LoVo (cell line): ENCODE measurements around the gene CCL20.

Experiments
- DNase-seq: peaks from one replicate; pipeline ENCODE4 v3.0.0-alpha.2; 2016; ENCODE audit warnings: low spot score

CCL20 gene

DNA sequence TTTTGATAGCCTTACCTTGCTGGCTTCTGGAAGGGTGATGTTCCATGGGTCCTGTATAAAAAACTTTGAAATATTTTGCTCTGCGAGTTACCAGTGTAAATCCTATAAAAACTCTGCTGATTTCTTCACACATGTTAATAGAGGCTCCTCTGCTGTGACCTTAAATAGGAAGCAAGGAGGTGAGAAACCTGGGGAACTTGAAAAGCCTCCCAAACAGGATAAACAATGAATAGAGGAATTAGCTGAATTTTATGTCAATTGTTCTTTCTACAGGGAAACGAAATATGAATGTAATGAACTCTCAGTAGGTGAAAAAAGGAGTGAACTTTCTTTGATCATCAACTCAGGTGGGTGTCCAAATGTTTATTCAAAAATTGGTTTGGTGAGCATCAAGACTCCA, 10.8 kb upstream of the CCL20 start:
- DNase-seq, result no peak

DNA sequence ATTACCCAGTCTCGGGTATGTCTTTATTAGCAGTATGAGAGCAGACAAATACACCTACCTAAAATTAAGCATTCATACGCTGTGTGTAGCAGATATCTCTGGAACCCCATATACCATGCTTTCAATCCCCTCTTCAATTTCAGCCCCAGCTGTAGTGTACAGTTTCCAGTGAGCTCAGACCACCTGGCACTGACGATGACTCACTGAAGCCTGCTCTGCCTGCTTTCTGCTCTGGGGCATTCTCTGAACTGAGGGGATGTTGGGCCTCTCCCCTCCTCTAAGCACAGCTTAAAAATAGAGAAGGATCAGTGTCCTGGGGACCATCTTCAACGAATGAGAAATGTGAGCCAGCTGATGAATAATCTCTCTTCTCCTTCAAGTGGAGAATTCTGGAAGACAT, 8.7 kb upstream of the CCL20 start:
- no peak for DNase-seq

DNA sequence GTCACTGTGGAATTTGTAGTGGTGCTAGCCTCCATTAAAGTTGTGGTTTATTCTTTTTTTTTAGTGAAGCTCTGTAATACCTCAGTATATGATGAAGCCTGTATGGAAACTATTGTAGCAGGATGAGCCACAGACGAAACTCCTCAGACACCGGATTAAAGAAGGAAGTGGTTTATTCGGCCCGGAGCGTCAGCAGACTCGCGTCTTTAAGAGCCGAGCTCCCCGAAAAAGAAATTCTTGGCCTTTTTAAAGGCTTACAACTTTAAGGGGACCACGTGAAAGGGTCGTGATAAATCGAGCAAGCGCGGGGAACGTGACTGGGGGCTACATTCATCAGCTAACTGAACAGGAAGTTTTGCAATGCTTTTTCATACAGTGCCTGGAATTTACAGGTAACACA, 8.1 kb upstream of the CCL20 start:
- DNase-seq, result no peak

DNA sequence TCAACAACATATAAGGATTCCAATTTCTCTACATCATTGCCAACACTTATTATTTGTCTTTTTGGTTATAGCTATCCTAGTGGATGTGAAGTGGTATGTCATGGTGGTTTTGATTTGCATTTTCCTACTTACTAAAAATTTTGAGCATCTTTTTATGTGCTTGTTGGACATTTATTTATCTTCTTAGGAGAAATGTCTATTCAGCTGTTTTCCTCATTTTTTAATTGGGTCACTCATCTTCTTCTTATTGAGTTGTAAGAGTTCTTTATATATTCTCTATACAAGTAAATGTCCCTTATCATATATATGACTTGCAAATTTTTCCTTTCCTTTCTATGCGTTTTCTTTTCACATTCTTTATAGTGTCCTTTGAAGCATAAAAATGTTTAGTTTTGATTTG, 4.7 kb upstream of the CCL20 start:
- no peak for DNase-seq

DNA sequence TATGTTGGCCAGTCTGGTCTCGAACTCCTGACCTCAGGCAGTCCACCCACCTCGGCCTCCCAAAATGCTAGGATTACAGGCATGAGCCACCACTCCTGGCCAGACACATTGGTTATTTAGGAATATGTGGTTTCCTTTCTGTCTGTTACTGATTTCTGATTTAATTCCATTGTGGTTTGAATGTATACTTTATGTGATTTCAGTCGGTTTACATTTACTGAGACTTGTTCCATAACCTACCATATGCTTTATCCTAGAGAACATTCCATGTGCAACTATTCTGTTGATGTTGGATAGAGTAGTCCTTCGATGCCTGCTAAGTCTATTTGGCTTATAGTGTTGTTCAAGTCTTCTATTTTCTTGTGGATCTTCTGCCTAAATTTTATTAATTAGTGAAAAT, 1.6 kb upstream of the CCL20 start:
- no peak for DNase-seq

DNA sequence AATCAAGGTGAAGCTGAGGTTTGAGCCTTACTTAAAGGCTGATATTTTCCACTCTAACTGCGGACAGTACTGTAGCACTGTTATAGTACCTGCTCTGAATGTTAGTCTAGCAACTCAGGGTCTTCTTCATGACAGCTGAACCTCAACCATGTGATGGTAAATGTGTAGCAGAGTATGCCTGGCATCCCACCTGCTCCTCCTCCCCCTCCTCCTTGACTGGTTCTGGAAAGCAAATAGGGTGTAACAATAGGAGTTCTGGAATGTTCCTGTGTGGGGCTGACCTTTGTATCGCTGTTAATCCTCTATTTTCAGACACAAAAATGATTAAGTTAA, 447 bp upstream of the CCL20 start:
- DNase-seq, result no peak

DNA sequence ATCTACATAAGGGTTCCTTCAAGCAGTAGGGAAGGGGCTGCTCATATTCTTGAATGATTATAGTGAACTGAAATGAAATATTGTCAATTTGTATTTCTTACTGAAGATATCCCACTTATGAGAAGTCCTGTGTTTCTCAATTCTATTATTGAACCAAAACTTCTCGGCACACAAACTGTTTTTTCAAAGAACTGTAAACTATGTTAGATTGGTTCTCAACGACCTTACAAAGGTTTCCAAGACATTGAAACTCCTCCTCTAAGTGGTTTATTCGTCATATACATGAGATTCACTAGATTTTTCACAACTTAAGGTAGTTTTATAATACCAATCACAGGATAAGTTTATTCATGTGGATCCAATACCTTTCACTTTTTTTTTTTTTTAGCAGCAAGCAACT, 1.4 kb downstream of the CCL20 start:
- no peak for DNase-seq

DNA sequence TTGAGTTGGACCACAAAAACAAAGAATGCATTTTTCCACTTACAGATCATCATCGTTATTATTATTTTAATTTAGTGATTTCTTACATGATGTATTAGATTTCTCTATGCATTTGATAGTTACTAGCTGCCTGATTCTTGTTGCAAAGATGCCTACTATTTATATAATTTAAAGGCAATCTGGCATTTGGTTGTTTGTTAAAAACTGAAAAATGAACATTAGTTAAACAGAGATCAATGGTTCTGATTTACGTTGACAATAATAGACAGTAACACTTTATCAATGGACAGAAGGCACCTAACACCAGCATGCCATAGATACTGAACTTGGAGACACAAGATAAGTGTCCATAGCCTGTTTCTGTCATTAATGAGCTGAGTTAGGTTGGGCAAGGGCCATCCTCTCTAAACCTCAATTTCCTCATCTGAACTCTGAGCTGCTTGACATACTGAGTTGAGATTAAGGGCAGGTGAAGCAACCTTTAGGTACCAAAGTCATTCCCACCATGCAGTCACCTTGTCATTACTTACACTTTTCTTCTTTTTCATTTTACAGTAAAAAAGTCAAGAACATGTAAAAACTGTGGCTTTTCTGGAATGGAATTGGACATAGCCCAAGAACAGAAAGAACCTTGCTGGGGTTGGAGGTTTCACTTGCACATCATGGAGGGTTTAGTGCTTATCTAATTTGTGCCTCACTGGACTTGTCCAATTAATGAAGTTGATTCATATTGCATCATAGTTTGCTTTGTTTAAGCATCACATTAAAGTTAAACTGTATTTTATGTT, 3.1 kb downstream of the CCL20 start:
- no peak for DNase-seq

DNA sequence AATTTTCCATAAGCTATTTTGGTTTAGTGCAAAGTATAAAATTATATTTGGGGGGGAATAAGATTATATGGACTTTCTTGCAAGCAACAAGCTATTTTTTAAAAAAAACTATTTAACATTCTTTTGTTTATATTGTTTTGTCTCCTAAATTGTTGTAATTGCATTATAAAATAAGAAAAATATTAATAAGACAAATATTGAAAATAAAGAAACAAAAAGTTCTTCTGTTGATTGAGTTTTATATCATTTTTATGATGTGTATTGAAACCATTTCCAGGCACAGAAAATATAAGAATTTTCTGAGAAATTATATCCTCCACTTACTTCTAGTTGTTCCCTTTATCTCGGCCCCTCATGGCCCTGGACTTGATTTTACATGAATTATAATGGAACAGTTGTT, 3.7 kb downstream of the CCL20 start:
- DNase-seq, result no peak

DNA sequence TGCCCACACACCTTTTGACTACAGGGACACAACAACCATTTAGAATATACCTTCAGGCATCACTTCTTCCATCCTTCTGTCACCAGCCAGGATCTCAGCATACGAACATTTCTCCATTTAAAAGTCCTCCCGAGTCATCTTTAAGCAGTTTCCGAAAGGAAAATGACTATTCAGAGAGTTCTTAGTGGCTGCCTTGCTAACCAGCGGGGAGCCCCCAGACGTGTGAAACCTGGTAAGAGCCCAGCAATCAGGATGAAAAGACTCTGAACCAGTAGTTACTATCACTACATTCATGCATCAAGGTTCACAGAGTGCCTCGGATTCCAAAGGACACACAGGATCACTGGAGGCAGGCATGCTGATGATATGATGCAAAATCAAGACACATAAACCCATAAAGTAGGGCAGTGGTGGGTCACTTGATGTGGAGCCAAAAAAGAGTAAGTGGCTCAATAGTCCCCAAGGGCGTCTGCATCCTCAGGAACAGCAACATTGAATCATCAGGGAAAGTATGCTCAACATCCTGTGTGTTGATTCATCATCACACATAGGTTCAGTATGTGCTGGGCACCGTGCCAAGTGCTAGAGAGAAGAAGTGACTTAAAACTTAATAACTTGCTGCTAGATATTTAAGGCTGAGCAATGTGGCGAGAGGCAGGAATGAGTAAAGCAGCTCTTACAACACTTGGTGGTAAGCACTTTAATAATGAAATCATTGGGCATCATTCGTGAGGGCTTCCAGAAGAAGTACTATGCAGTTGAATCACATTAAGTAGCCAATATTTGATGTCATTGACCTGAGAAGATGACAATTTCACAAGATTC, 4.4 kb downstream of the CCL20 start:
- DNase-seq, result peak; percentile 98

DNA sequence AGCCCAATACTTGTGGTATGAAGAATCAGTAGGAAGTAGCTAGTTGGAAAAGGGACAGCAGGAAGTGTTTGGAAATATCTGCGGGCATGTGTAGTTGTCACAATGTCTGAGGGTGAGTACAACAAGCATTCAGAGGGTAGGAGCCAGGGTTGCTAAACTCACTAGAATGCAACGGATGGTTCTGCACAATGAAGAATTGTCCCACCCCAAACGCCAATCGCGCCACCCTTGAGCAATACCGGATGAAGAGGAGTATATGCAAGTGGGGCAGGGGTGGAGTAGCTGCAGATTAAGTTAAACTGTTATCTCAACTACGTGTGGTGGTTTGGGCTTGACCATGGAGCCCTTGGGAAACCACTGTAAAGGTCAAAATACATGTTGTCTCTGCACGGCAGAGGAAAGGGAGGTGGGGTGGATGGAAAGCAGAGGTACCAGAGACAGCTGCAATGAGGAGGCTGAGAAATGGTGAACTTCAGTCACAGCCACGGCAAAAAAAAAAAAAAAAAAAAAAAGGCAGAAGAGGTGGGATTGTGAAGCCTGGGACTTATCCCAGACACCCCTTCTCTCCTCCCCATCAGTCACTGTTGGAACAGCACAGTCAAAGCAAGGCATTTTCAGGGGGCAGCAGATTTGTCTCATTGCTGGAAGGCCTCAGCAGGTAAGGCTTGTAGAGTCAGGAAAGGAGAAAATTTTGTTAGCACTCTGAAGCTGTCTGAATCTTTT, 5.2 kb downstream of the CCL20 start:
- no peak for DNase-seq

DNA sequence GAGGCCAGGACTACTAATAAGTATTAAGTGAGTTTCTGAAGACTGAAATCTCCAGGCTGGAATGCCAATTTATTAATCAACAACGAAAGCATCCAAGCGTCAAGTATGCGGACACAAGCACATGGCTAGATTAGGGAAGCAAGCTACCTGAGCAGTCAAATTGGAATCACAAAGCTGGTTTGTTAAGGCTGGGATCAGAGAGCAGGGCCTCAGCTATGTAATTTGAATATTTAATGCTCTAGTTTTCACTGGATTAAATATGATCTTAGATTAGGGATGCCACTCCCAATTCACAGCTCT, 5.7 kb downstream of the CCL20 start:
- no peak for DNase-seq

DNA sequence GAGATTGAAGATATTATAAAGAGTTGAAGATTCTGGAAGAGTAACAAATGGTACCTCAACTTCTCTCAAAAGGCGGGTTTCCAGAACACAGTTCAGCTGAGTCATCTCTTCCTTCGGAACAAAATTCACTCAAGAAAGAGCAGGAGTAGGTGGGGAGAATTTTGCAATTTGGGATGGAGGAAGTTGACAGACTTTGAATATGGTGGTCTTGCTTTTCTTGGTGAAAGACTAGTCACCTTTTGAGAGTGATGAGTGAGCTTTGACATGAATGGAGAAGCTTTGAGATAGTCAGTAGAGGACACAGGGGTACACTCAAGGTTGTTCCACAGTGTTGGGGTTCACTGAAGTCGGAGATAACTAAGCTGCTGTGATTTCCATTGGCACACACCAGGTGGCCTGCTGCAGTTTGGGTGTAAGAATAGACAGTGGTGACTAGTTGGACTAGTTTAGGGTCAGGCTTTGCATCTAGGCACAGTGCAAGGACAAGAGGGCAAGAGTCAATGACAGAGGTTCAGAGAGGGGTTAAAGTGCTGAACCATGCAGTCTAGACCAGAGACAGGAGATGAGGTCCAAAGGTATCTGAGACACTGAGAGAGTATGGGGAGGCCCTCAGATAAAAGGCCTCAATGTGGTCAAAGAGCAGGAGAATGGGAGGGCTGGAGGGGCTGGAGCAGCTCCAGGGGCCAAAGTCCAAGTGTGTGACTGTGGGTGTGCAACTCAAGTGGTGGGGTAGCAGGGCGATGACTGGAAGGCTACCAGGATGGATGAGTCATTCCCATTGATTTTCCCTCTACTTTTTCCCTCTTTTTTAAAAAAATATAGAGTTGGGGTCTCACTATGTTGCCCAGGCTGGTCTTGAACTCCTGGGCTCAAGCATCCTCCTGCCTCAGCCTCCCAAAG, 7.7 kb downstream of the CCL20 start:
- peak; percentile 84 for DNase-seq

DNA sequence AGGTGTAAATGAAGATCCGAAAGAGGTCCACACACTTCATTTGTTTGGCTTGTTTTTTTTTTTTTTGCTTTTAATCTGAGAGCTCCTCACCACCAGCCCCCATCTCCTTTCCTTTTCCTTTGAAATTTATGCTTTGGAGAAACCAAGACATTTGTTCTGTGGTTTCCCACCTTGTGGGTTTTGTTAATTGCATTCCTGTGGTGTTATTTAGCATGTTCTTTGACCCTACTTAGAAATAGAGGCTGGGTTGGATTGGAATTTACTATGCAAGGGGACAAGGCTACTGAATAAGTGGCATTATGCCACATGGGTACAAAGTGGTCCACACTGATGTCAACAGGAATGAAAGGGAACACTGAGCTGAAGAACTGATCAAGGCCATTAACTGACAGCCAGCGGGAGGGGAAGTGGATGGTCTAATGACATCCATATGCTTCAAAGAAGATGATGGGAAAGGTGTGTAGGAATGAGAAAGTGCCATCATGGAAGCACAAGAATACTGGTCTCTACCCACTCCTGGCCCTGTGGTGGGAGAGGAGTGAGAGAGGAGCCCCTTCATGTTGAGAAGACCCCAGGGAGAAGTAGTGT, 8.9 kb downstream of the CCL20 start:
- DNase-seq, result peak; percentile 53

DNA sequence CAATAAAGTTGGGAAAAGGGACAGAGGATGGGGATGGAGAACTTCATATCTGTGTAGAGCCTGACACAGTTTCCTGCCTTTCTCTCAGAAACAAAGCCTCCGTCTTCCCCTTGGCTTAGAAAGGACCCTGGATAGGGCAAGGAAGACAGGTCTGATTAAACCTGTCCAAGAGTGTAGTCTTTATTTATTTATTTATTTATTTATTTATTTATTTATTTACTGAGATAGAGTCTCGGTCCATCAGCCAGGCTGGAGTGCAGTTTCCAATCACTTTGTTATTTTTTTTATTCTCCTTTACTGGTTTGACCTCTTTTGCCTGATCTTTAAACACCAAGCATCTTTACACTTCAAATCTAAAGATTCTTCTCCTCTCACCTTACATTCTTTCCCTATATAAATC, 10.3 kb downstream of the CCL20 start:
- no peak for DNase-seq

DNA sequence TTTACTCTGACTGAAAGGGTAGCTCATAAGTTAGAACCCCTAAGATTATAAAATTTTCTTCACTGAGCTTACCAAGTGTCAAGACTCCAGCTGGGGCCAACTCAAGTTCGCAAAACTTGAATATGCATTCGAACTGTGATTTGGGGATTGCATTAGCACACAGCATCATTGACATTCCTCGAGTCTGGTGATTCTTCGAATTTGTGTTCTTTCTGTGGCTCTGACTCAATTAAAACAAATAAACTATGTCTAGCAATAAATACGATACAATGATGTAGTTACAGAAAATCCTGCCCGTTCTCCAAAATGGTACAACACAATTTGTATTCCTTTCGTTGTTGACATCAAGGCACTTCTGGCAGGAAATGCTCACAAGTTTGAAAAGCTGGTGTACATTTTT, 11.1 kb downstream of the CCL20 start:
- DNase-seq, result no peak

DNA sequence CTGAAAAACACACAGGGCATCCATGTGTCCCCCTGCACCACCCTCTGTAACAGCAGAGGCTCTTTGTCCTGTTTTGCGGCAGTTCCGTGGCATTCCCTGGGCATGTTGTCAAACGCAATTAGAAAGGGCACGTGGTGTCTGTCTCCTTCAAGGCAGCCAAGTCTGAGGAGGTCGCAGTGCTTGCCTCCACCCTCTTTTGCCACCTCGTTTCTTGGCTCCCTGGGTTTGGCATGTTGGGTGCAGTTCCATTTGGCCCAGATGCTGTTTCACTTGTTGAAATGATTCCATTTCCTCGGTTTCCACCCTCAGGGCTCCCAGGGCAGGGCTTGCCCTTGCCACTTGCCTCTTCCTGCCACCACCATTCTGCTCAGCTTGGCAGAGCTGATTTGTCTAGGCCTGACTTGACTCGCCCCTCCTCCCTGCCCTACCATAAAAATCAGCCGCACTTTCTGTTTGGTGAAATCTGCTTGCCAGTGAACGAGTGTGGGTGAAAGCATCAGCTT, 12.4 kb downstream of the CCL20 start:
- DNase-seq, result no peak

DNA sequence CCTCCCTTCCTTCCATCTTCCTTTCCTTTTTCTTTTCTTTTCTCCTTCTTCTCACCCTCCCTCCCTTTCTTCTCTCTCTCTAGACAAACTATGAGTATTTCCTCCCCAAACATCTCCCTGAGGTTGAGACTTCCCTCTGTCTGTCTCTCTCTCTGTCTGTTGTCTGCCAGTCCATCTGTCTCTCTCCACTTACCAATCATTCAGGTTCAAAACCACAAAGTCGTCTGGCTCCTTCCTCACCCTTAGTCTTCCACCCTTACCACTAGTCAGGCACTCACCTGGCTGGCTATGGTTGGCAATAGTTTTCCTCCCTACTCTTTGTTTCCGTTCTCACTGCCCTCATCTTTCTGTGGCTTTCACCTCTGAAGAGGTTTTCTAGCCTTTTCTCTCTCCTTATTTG, 12.9 kb downstream of the CCL20 start:
- DNase-seq, result no peak

DNA sequence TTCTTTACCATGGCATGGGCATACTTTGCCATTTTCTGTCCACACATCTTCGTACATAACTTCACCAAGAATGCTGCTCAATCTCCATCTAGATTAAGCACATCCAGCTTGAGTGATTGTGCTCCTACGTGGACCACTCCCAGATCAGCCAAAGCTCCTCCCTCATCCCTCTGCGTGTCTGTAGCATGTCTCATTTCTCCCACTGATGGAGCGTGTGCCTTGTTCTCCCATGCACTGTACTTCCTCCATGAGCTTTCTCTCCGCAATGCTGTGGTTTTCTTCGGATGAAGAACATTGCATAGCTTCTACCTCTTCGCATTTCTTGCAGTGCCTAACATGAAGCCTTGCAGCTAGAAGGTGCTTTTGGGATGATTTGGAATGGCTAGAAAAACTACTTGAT, 13.5 kb downstream of the CCL20 start:
- no peak for DNase-seq

DNA sequence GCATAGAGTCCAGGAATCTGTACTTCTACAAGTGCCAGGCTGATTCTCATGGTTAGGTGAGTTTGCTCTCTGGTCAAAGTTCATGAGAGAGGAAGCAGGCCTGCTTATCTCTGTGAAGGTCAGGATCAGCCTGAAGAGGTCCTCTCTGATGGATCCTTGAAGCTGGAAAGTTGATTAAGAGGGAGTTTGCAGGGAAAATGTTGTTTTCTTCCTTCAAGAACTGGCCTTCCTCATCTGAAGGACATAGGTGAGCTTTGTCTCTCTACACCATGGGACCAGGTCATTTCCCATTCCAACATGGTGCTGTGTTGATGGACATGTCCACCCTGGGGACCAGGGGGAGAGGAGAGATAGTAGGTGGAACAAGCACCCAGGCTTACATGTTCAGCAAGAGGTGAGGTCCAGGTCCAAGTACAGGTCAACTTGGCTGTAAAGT, 14.9 kb downstream of the CCL20 start:
- DNase-seq, result no peak

DNA sequence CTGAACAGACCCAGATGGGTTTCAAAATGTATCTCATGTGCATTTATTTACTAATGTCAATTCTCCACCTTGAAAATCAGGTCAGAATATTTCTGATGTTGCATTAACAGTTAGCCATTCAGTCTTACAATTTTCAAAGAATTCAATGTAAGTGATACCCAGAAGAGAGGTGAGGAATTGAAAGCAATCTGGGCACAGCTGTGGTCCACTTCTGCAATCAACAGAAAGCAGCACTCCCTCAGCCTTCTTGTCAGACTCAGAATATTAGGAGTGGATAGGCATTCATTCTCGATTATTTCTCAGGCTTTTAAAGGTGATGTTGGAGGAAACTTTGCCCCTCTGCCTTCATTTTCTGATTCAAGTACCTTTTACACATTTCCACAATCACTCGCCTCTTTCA, 15.7 kb downstream of the CCL20 start:
- DNase-seq, result no peak

DNA sequence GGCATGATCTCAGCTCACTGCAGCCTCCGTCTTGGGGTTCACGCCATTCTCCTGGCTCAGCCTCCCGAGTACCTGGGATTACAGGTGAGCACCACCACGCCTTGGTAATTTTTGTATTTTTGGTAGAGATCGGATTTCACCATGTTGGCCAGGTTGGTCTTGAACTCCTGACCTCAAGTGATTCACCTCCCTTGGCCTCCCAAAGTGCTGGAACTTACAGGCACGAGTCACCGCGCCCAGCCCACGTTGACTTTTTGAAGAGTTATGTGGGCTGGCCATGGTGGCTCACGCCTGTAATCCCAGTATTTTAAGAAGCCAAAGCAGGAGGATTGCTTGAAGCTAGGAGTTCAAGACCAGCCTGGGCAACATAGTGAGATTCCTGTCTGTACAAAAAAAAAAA, 20.8 kb downstream of the CCL20 start:
- no peak for DNase-seq
